Posterior cingulate gyrus (tissue), 11 donors: ENCODE data around the gene HS6ST1.
"Not testable (repeated sequence)": the region's sequence is repeated elsewhere in the genome, so short reads cannot be mapped to it uniquely, and the experiment has no call there.

Experiments
- DNase-seq, 10 donors: peaks; one replicate each; pipeline versions ENCODE4 v3.0.0 to v3.0.0-alpha.2; 2020 to 2021; ENCODE audit warnings: mixed read lengths in 3 of 10
- intact Hi-C: fragments of 100-400 bp; cut with DNase I; formaldehyde crosslinking; loops from one replicate; pipeline ENCODE4 v1.15.1; 2023

The HS6ST1 gene

GRCh38 chr2:128324008-128324896, 5.6 kb upstream of the HS6ST1 start:
- peak in 2 of 10 donors; percentile 68 to 70 for DNase-seq
- intact Hi-C loops = loop anchor here (5.0 to 10.0 kb wide), 3 partner anchors 92 to 411 kb away; no protein-coding TSS in a partner anchor

- DNase-seq = peak in 2 of 10 donors; percentile 51 to 69
- intact Hi-C loops = loop anchor here (5.0 to 10.0 kb wide), 3 partner anchors 91 to 411 kb away; no protein-coding TSS in a partner anchor
These were observed 4.9 kb upstream of the HS6ST1 start for GRCh38 chr2:128323555-128323931.

GRCh38 chr2:128322715-128323554, 4.3 kb upstream of the HS6ST1 start:
- peak in 3 of 10 donors; percentile 14 to 78 (median 76) for DNase-seq
- intact Hi-C loops = loop anchor here (5.0 to 10.0 kb wide), 3 partner anchors 91 to 412 kb away; no protein-coding TSS in a partner anchor

- intact Hi-C loops = loop anchor here (5.0 to 10.0 kb wide), 3 partner anchors 90 to 413 kb away; no protein-coding TSS in a partner anchor
- peak; percentile 77 to 98 (median 87) for DNase-seq
These were observed 3.4 kb upstream of the HS6ST1 start for GRCh38 chr2:128321784-128322714.

- intact Hi-C loops = loop anchor here (5.0 to 10.0 kb wide), 3 partner anchors 89 to 414 kb away; no protein-coding TSS in a partner anchor
- peak in 2 of 10 donors; percentile 13 to 74 for DNase-seq
These were observed 2.5 kb upstream of the HS6ST1 start for GRCh38 chr2:128320906-128321771.

GRCh38 chr2:128320192-128320905, 1.7 kb upstream of the HS6ST1 start:
- intact Hi-C loops = loop anchor here (5.0 to 10.0 kb wide), 3 partner anchors 88 to 414 kb away; no protein-coding TSS in a partner anchor
- peak in 2 of 10 donors; percentile 59 to 68 for DNase-seq

GRCh38 chr2:128319631-128320191, 1.0 kb upstream of the HS6ST1 start:
- peak in 3 of 10 donors; percentile 71 to 81 (median 80) for DNase-seq
- intact Hi-C loops = loop anchor here (5.0 to 10.0 kb wide), 3 partner anchors 87 to 415 kb away; no protein-coding TSS in a partner anchor

- intact Hi-C loops = not testable (repeated sequence)
- peak in 4 of 10 donors; percentile 15 to 86 (median 64) for DNase-seq
These were observed 423 bp downstream of the HS6ST1 start for GRCh38 chr2:128318245-128318644.

GRCh38 chr2:128317899-128318225, 806 bp downstream of the HS6ST1 start:
- intact Hi-C loops = not testable (repeated sequence)
- DNase-seq = peak in 1 of 10 donors; percentile 11

GRCh38 chr2:128317181-128317898, 1.3 kb downstream of the HS6ST1 start:
- peak in 5 of 10 donors; percentile 16 to 86 (median 73) for DNase-seq
- intact Hi-C loops = no loop called here

GRCh38 chr2:128316777-128317180, 1.9 kb downstream of the HS6ST1 start:
- intact Hi-C loops = no loop called here

GRCh38 chr2:128315829-128316776, 2.6 kb downstream of the HS6ST1 start:
- peak in 5 of 10 donors; percentile 8 to 85 (median 70) for DNase-seq
- intact Hi-C loops = no loop called here

More at GRCh38 chr2:128316777-128317180, 1.9 kb downstream of the HS6ST1 start:
- DNase-seq = peak in 5 of 10 donors; percentile 8 to 88 (median 70)

GRCh38 chr2:128315122-128315828, 3.4 kb downstream of the HS6ST1 start:
- peak in 5 of 10 donors; percentile 7 to 72 (median 47) for DNase-seq
- intact Hi-C loops = no loop called here

GRCh38 chr2:128314348-128315121, 4.1 kb downstream of the HS6ST1 start:
- peak in 6 of 10 donors; percentile 8 to 72 (median 37) for DNase-seq
- intact Hi-C loops = no loop called here
